ENCODE results near the gene SERPIND1.

Gene SERPIND1

DNA sequence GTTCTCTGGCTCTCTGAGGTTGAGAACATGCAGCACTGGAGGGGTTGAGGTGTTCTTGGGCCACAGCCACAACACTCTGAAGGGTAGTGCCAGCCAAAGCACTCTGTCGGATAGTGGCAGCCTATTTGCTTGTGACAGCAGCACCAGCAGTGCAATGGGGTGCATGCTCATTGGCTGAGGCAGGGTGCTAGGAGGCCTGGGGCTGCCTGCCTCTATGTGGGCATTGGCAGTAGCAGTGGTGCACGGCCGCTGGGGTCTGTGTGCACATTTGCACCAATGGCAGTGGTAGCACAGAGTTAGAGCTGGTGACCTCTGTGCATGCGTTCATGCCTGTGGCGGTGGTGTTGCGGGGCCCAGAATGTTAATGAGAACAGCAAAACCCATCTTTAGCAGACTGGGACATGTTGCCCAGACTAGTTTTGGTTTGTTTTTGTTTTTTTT, 59.3 kb downstream of the SERPIND1 start:
- Histone ChIP-seq H3K36me3 (ENCODE audit: insufficient read depth, low read length) (peaks cover 60% of the 10 kb centered on the region; the same call in 1 of the 2 replicates), H3K4me2 (ENCODE audit: low read depth, low read length, poor library complexity, severe bottlenecking) (no peak overlapping the region), H3K79me2 (ENCODE audit: insufficient read depth, low read length) (peaks cover 26% of the 10 kb centered on the region), H3F3A (ENCODE audit: low read depth) (peaks cover 4% of the 10 kb centered on the region; the same call in 1 of the 2 replicates), H3K27me3 (ENCODE audit: insufficient read depth, low read length, poor library complexity, severe bottlenecking) (no peaks in the 10 kb centered on the region), H3K9me3 (ENCODE audit: insufficient read depth, low read depth, low read length) (no peaks in the 10 kb centered on the region), H3K4me1 (ENCODE audit: insufficient read depth, low read length, poor library complexity, severe bottlenecking) (peaks cover 18% of the 10 kb centered on the region), H4K20me1 (ENCODE audit: insufficient read depth, low read length, poor library complexity, severe bottlenecking) (no peaks in the 10 kb centered on the region), H3K4me3 (ENCODE audit: low read length, poor library complexity, severe bottlenecking) (no peak overlapping the region), H3K9ac (ENCODE audit: low read depth, low read length, poor library complexity, severe bottlenecking) (no peak overlapping the region), H3K9me2 (replicated peaks; ENCODE audit: low read depth, low read length) (no peaks in the 10 kb centered on the region), H2AFZ (ENCODE audit: low read length) (no peak overlapping the region)
- no peak for TF ChIP-seq EZH2phosphoT487 (IDR thresholded peaks at IDR 0.05; ENCODE audit: borderline replicate concordance)
- TF ChIP-seq, protein P1, sequence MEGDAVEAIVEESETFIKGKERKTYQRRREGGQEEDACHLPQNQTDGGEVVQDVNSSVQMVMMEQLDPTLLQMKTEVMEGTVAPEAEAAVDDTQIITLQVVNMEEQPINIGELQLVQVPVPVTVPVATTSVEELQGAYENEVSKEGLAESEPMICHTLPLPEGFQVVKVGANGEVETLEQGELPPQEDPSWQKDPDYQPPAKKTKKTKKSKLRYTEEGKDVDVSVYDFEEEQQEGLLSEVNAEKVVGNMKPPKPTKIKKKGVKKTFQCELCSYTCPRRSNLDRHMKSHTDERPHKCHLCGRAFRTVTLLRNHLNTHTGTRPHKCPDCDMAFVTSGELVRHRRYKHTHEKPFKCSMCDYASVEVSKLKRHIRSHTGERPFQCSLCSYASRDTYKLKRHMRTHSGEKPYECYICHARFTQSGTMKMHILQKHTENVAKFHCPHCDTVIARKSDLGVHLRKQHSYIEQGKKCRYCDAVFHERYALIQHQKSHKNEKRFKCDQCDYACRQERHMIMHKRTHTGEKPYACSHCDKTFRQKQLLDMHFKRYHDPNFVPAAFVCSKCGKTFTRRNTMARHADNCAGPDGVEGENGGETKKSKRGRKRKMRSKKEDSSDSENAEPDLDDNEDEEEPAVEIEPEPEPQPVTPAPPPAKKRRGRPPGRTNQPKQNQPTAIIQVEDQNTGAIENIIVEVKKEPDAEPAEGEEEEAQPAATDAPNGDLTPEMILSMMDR (conservative IDR thresholded peaks at IDR 0.05; ENCODE audit: low read length) = no peak

DNA sequence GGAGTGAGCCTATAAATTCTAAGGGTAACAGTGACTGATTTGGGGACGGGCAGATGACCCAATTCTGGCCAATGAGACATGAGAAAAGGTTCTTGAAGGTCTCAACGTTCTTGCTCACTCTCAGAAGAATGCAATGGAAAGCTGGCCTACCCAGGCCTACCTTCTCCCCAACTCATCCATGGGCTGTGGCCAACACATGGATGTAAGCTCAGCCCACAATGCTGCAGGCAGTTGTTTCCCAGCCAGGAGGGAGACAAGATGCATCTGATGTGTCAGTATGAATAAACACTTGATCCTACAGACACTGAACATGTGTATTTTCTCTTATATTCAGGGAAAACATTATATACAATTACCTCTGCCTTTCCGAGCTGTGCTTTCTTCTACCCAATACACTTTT, 60.3 kb downstream of the SERPIND1 start:
- peaks cover 54% of the 10 kb centered on the region; the same call in 1 of the 2 replicates for H3K36me3 ChIP-seq (ENCODE audit: insufficient read depth, low read length)
- H3K4me1 ChIP-seq (ENCODE audit: insufficient read depth, low read length, poor library complexity, severe bottlenecking) = peaks cover 18% of the 10 kb centered on the region
- H4K20me1 ChIP-seq (ENCODE audit: insufficient read depth, low read length, poor library complexity, severe bottlenecking) = no peaks in the 10 kb centered on the region
- no peak overlapping the region for H2AFZ ChIP-seq (ENCODE audit: low read length)
- no peaks in the 10 kb centered on the region for H3K27me3 ChIP-seq (ENCODE audit: insufficient read depth, low read length, poor library complexity, severe bottlenecking)
- H3K4me3 ChIP-seq (ENCODE audit: low read length, poor library complexity, severe bottlenecking) = no peak overlapping the region
- H3K9ac ChIP-seq (ENCODE audit: low read depth, low read length, poor library complexity, severe bottlenecking) = no peak overlapping the region
- TF ChIP-seq, protein P1 (conservative IDR thresholded peaks at IDR 0.05; ENCODE audit: low read length) = no peak
- TF ChIP-seq EZH2phosphoT487 (IDR thresholded peaks at IDR 0.05; ENCODE audit: borderline replicate concordance) = no peak
- peaks cover 35% of the 10 kb centered on the region for H3K79me2 ChIP-seq (ENCODE audit: insufficient read depth, low read length)
- H3K9me3 ChIP-seq (ENCODE audit: insufficient read depth, low read depth, low read length) = no peaks in the 10 kb centered on the region
- peaks cover 4% of the 10 kb centered on the region; the same call in 1 of the 2 replicates for H3F3A ChIP-seq (ENCODE audit: low read depth)
- H3K4me2 ChIP-seq (ENCODE audit: low read depth, low read length, poor library complexity, severe bottlenecking) = no peak overlapping the region
- no peaks in the 10 kb centered on the region for H3K9me2 ChIP-seq (replicated peaks; ENCODE audit: low read depth, low read length)

DNA sequence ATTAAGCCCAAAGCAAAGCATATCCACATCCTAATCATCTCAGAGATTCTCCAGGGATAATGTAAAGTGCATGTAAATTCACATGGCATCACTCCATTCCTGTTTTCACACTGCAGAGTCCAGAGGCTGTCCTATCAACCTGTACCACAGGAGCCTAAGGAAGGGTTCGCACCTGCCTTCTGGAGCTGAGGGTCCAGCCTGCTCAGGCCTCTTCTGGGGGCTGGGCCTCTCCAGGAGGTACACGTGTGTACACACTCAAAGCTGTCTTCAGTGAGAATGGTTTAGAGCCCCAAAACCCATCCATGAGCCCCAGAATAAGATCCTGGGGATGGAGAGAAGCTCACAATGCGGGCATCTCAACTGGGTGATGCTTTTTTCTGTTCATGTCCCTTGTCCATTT, 60.8 kb downstream of the SERPIND1 start:
- Histone ChIP-seq H3K79me2 (ENCODE audit: insufficient read depth, low read length) (peaks cover 40% of the 10 kb centered on the region), H3K9me2 (replicated peaks; ENCODE audit: low read depth, low read length) (no peaks in the 10 kb centered on the region), H3K27me3 (ENCODE audit: insufficient read depth, low read length, poor library complexity, severe bottlenecking) (no peaks in the 10 kb centered on the region), H3K4me2 (ENCODE audit: low read depth, low read length, poor library complexity, severe bottlenecking) (no peak overlapping the region), H3K4me1 (ENCODE audit: insufficient read depth, low read length, poor library complexity, severe bottlenecking) (peaks cover 18% of the 10 kb centered on the region), H2AFZ (ENCODE audit: low read length) (no peak overlapping the region), H3K9me3 (ENCODE audit: insufficient read depth, low read depth, low read length) (no peaks in the 10 kb centered on the region), H4K20me1 (ENCODE audit: insufficient read depth, low read length, poor library complexity, severe bottlenecking) (peaks cover 2% of the 10 kb centered on the region), H3K4me3 (ENCODE audit: low read length, poor library complexity, severe bottlenecking) (no peak overlapping the region), H3F3A (ENCODE audit: low read depth) (peaks cover 4% of the 10 kb centered on the region; the same call in 1 of the 2 replicates), H3K9ac (ENCODE audit: low read depth, low read length, poor library complexity, severe bottlenecking) (no peak overlapping the region), H3K36me3 (ENCODE audit: insufficient read depth, low read length) (peaks cover 49% of the 10 kb centered on the region; the same call in 1 of the 2 replicates)
- TF ChIP-seq, protein P1 (conservative IDR thresholded peaks at IDR 0.05; ENCODE audit: low read length) = no peak
- no peak for TF ChIP-seq EZH2phosphoT487 (IDR thresholded peaks at IDR 0.05; ENCODE audit: borderline replicate concordance)
